Esophagus muscularis mucosa (tissue), 4 donors: Measurements from ENCODE around the gene ERAP2.

ENCODE experiments used
- EP300 ChIP-seq: sonication (generic); formaldehyde crosslinking; IDR thresholded peaks from one replicate; pipeline ENCODE4 v1.6.1; 2017; ENCODE audit warnings: antibody characterized with exemption
- POLR2A ChIP-seq: fragments of 450-650 bp; IDR thresholded peaks from one replicate; pipeline ENCODE4 v1.6.1; 2017; ENCODE audit warnings: antibody characterized with exemption, moderate library complexity, mild to moderate bottlenecking, low read depth
- POLR2AphosphoS5 ChIP-seq, 2 donors: sonication (generic); formaldehyde crosslinking; IDR thresholded peaks; one replicate each; pipeline ENCODE4 v1.6.1; 2017; ENCODE audit warnings: antibody characterized with exemption in 2 of 2
- TF ChIP-seq, protein P1 (sequence below), 3 experiments: fragments of 200-600 bp in 2 of 3; fragments of 450-650 bp in 1 of 3; sonication (generic) in 2 of 3; IDR thresholded peaks; one replicate each; pipeline ENCODE4 v1.5.1; 2017 to 2019; ENCODE audit warnings: antibody characterized with exemption in 3 of 3, mild to moderate bottlenecking in 2 of 3, moderate library complexity in 1 of 3

- TF ChIP-seq, protein P1, sequence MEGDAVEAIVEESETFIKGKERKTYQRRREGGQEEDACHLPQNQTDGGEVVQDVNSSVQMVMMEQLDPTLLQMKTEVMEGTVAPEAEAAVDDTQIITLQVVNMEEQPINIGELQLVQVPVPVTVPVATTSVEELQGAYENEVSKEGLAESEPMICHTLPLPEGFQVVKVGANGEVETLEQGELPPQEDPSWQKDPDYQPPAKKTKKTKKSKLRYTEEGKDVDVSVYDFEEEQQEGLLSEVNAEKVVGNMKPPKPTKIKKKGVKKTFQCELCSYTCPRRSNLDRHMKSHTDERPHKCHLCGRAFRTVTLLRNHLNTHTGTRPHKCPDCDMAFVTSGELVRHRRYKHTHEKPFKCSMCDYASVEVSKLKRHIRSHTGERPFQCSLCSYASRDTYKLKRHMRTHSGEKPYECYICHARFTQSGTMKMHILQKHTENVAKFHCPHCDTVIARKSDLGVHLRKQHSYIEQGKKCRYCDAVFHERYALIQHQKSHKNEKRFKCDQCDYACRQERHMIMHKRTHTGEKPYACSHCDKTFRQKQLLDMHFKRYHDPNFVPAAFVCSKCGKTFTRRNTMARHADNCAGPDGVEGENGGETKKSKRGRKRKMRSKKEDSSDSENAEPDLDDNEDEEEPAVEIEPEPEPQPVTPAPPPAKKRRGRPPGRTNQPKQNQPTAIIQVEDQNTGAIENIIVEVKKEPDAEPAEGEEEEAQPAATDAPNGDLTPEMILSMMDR (IDR thresholded peaks at IDR 0.05), result no peak
- TF ChIP-seq POLR2A, result no peak
- TF ChIP-seq POLR2AphosphoS5 (IDR thresholded peaks at IDR 0.05), result no peak
- TF ChIP-seq EP300, result no peak
Measured at GRCh38 chr5:96855031-96855872, 21.0 kb upstream of the ERAP2 start.
